Omental fat pad (tissue), 4 donors: ENCODE measurements around the gene STXBP3. TPM values are rescaled to one million over a fixed set of nuclear protein-coding genes. Genes with fewer than 3 reads are reported as not detected.
A peak's percentile ranks its signal among the peaks of the same experiment; 100 is the strongest.

Experiments used
- ATAC-seq: fragments of 150-250 bp; one replicate; pipeline ENCODE4 v1.9.1; 2016; ENCODE audit warnings: mild to moderate bottlenecking, moderate library complexity; ENCODE audit not compliant: low FRiP score
- DNase-seq: peaks from one replicate; pipeline ENCODE4 v3.0.0-alpha.2; 2019; ENCODE audit warnings: low spot score
- total RNA-seq, 4 donors: library from RNA; depleted of rRNA; stranded (reverse); fragments of >200 nt; gene quantifications; one replicate each; pipeline ENCODE4 v1.1.0, GENCODE V29; 2016
- TF ChIP-seq, protein P1 (sequence below), 3 donors: fragments of 450-650 bp; IDR thresholded peaks; one replicate each; pipeline ENCODE4 v1.5.1; 2016 to 2017; ENCODE audit warnings: antibody characterized with exemption in 3 of 3, mild to moderate bottlenecking in 3 of 3, moderate library complexity in 2 of 3

Gene STXBP3
- total RNA-seq, 4 donors from 2014 or later = 38.3 to 103 (median 52.8) TPM

DNA sequence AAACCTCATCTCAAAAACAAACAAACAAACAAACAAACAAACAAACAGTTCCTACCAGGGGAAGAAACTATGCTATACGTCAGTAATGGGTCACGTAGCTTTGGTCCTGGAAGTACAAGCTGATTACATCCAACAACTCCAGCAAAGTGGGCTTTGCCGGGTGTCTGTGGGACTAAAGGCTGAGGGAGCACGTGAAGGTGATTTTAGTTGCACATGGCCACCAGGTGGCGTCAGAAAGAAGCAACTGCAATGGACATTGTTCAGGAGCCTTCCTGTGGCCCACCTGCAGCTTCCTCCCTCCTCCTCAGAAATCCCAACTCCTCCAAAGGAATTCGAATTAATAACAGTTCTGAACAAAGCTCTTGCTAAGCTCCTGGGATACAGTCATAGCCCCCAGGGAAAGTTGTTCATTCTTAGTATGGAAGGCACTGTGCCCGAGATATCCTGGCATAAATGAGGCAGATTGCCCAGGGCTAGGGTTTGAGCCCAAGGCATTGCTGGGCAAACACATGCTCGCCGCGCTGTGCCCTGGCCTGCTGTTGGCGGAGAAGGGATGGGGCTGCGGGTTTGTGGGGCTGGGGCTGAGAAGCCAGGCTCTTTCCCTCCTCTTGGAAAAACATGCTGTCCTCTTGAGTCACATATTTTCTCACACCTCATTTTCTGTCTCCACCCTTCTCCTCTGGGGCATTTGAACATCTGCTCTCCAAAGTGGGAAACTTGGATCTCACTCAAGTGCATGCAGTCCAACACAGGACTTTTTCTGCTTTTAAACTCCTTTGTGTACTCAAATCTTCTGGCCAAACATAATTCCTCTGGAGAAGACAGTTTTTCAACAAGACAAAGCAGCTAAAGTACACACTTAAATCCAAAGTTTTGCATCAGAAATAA, 81.8 kb downstream of the STXBP3 start:
- TF ChIP-seq, protein P1, sequence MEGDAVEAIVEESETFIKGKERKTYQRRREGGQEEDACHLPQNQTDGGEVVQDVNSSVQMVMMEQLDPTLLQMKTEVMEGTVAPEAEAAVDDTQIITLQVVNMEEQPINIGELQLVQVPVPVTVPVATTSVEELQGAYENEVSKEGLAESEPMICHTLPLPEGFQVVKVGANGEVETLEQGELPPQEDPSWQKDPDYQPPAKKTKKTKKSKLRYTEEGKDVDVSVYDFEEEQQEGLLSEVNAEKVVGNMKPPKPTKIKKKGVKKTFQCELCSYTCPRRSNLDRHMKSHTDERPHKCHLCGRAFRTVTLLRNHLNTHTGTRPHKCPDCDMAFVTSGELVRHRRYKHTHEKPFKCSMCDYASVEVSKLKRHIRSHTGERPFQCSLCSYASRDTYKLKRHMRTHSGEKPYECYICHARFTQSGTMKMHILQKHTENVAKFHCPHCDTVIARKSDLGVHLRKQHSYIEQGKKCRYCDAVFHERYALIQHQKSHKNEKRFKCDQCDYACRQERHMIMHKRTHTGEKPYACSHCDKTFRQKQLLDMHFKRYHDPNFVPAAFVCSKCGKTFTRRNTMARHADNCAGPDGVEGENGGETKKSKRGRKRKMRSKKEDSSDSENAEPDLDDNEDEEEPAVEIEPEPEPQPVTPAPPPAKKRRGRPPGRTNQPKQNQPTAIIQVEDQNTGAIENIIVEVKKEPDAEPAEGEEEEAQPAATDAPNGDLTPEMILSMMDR (IDR thresholded peaks at IDR 0.05) = peak in 1 of 3 donors; percentile 36
- DNase-seq = peak; percentile 70

DNA sequence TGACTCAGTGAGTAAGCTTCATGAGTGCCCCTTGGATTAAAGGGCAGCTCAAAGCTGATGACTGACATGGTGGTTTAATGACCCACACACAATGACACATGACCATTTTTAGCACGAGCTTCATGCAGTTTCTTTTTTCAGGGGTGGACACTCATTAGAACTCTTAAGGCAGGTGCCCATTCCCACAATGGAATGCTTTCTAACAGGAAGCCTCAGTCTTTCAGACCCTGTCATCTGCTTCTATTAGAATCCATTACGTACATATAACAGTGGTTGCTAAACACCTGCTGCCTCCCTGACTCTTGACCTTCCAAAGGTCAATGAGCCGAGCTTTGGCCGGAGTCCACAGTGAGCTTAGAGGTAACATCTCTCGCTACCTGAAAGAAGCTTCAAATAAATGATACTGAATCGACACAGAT, 83.0 kb downstream of the STXBP3 start:
- ATAC-seq = no peak
- TF ChIP-seq, protein P1 (IDR thresholded peaks at IDR 0.05) = no peak
- no peak for DNase-seq

More for the DNA sequence above, 81.8 kb downstream of the STXBP3 start:
- peak; percentile 70 for ATAC-seq

DNA sequence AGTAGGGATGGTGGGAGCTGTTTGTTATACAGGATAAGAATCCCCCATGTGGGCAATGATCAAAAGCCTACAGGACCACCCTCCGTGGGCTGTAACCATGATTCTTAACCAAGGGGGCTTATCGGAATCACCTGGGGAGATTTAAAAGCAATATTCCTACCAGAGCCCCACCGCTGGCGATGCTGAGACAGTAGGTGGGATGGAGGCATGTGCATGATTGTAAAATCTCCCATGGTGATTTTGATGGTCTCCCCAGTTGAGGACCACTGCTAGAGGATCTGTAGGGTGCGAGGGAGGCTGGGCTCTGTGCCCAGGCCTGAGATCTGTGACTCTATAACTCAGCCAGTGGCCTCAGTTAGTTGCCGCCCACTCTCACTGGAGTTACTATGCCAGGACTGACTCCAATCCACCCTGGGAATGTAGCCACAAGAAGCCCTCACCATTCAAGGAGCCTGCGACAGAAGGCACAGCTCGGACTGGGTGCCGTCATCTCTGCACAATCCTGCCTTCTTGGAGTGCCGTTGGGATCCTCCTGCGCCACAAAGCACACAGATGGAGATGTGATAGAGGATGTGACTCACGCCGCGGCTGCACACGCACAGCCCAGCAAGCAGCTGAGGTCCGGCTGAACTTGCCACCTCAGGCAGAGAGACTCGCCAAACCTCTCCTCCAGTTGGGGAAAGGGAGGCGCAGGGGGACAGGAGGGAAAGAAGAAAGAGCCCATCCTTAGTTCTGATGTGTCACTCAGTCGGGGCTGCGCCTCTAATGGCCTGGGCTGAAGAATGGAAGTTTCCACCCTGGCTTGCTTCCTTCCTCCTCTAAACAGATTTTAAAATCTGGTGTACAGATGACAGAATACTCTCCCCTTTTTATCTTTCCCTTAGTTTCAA, 83.9 kb downstream of the STXBP3 start:
- ATAC-seq (peak; percentile 69), DNase-seq (peak; percentile 33)
- TF ChIP-seq, protein P1 (IDR thresholded peaks at IDR 0.05) = no peak

DNA sequence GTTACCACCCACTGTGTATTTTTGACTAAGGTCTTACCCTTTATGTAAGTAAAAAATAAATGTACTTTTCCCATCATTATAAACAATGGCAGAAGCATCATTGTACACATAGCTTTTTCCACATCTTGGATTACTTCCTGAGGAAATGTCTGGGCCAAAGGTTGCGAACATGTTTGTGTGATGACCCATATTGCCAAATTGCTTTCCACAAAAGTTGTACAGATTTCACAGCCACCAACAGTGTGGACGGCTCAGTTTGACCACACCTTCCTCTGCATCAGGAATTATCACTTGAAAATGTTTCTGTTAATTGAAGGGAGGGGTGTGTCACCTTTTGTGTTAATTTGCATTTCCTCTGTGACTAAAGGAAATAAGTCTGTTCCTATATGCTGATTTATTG, 84.8 kb downstream of the STXBP3 start:
- ATAC-seq (no peak), DNase-seq (no peak)
- TF ChIP-seq, protein P1 (IDR thresholded peaks at IDR 0.05) = no peak

DNA sequence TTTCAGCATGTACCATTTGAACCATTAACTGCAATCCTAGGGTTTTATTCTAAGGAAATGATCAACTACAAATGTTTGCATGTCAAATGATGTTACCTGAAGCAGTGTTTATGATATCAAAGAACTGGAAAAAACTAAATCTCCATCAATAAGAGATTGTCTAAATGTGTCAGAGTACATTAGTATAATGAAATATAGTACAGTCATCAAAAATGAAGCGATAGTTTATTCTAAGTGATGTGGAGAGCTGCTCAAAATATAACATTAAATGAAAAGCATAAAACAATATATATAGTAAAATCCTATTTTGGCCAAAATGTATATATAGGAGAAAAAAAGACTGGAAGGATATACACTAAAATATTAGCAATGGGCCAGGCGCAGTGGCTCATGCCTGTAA, 86.5 kb downstream of the STXBP3 start:
- TF ChIP-seq, protein P1 (IDR thresholded peaks at IDR 0.05) = no peak
- no peak for ATAC-seq
- no peak for DNase-seq

DNA sequence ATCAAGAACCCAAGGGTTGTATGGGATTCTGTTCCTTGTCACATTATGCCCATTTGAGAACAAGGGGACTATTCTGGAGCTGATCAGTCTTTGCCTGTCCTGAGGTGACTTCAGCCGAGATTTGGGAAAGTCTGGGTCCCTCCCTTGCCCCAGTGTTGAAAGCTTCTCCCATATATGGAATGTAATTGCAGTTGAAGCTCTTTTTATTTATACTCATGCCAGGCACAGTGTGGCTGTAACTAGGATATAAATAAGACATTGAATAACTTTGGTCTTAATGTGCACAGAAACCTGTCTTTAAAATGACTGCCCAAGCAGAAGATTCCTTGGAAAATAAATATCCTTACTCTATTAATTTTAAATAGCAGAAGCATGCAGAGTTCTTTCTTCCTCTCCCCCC, 95.2 kb downstream of the STXBP3 start:
- DNase-seq = no peak
- ATAC-seq = no peak
- TF ChIP-seq, protein P1 (IDR thresholded peaks at IDR 0.05) = no peak
